ENCODE measurements around the gene ST7. TPM values are rescaled to one million over a fixed set of nuclear protein-coding genes. Genes with fewer than 3 reads are reported as not detected.

Gene ST7
- total RNA-seq, 1 donor from 2014 or later, result 19.7 TPM

DNA sequence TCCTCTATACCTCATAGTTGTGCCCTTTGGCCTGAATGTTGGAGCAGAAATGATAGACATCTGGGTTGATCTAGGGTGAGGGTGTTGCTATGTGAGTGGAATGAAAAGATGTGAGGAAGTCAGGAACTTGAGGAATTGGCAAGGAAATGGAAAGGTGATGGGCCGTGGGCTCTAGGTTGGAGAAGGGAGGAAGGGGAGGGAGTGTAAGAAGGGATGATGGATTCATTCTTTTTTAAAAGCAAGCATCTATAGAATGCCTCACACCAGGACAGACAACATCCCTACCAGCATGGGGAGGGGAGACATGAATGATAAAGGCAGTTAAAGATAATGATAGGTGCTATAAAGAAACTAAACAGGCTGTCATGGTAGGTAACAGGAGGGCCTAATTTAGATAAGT is 201.4 kb downstream of the ST7 start:
- DNase-seq (ENCODE audit: low spot score), result no peak

DNA sequence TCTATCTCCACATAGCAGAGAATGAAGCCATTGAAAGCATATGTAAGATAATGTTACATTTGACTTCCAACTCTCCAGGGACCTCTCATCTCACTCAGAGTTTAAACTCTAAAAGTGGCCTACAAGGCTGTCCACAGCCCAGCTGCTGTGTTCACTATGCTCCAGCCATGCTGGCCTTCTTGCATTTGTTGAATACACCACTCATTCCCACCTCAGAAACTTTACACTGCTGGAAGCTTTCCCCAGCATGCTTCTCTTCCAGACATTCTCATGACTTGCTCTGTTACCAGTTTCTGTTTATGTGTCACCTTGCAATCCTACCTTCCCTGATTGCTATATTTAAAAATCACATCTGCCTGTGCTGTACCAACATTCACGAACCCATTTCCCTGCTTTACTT is 202.4 kb downstream of the ST7 start:
- no peak for DNase-seq (ENCODE audit: low spot score)

DNA sequence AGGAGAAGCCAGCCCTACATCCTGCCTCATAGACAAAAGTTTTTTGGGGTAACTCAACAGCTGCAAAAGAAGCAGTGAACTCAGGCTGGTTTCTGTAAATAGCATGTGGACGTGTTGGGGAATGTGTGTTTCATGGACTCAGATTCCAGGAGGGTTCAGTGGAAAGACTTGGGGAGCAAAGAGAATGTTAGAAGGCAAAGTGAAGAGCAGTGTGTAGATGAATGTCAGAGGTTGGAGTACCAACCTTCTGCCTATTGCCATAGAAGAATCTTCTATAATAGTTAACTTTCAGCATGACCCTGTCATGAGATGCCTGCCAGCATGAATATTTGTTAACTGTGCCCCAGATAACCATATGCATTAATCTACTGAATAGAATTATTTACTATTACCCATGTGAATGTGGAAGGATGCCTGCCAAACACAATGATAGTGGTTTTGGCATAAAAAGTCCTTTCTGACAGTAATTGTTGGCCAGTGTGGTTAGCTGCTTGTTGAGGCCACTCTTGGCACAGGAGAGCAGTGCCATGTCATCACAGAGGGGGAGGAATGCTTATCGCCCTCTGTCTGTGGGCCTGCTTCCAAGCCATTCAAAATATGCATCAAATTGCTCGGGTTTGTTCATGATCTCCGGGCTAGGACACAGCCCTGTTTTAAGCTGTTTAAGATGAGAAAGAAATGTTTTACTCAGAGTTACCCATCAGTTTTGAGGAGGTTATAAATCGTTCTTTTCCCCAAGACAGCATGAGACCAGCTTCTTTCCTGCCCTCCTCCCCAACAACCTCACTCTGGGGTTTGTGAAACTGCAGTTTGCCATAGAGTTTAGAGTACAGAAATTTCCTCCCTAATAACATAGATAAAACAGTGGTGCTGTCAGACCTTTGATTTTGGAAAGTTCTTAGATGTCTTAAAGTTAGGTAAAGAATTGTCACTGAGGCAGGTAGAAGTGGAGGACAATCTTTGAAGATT is 204.2 kb downstream of the ST7 start:
- DNase-seq (ENCODE audit: low spot score), result peak; percentile 91

DNA sequence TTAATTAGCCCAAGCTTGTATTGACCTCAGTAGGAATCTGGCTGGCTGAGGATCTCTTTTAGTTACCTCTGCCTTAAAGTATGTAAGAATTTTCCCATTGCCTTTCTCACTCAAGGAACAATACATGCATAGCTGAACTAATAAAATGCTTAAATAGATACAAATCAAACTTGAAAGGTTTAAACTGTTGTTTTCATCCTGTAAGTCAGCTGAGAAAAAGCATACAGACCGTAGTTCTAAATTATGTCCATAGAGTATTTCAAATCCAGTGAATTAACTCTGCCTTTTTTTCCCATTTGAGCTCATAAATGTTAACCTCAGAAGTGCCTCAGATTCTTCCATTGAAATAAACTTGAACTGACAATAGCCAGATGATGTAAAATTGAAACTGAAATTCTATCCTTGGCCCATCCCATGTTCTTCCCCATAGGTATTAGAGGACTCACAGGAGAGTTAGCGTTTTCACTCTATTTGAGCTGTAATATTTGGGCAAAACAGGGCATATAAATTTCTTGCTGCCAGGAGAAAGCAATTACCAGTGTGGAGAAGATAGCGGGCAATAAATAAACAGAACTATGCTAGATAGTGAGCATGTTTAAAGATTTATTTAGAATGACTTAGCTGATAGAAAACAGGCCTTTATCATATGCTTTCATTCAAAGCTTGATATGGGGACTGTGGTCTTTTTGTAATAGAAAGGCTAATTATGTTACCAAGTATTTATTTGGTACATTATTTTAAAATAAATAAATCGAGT is 205.8 kb downstream of the ST7 start:
- peak; percentile 83 for DNase-seq (ENCODE audit: low spot score)

DNA sequence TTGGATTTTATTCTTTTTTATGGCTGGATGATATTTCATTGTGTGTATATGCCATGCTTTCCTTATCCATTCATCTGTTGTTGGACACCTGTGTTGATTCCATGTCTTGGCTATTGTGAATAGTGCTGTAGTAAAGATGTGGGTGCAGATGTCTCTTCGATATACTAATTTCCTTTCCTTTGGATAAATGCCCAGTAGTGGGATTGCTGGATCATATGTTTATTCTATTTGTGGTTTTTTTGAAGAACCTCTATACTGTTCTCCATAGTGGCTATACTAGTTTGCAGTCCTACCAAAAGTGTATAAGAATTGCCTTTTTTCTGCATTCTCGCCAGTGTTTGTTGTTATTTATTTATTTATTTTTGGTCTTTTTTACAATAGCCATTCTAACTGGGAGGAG is 209.8 kb downstream of the ST7 start:
- no peak for DNase-seq (ENCODE audit: low spot score)

DNA sequence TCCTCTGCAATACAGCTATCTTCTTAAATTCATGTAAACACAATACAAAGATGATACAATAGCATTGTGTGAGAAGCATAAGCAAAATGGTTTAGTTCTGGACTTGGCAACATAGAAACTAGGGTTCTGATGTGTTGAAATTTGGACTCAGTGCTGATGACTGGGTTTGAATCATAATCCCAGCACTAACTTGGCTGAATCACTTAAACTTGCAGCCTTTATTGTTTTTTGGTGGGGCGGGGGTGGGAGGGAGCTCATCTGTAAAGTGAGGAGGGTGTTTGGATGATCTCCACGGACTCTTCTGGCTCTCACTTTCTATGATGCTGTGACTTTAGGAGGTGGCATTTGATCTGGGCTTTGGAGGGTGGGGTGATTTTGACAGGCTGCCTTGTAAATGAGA is 211.3 kb downstream of the ST7 start:
- DNase-seq (ENCODE audit: low spot score), result no peak

DNA sequence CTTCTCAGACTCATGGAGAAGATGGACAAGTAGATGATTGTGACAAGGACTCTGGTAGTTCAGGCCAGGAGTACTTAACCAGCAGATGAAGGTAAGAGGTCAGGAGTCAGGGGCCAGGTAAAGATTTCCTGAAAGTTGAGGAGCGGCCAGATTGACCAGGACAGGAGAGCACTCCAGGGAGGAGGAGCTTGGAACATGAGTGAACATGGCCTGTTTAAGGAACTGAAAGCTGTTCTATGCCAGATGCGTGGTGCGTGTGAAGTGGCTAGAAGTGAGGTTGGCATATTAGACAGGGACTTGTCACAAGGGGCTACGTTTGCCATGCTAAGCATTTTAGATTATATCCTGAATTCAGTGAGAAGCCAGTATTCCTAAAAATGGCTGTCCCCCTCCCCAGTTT is 212.4 kb downstream of the ST7 start:
- no peak for DNase-seq (ENCODE audit: low spot score)

DNA sequence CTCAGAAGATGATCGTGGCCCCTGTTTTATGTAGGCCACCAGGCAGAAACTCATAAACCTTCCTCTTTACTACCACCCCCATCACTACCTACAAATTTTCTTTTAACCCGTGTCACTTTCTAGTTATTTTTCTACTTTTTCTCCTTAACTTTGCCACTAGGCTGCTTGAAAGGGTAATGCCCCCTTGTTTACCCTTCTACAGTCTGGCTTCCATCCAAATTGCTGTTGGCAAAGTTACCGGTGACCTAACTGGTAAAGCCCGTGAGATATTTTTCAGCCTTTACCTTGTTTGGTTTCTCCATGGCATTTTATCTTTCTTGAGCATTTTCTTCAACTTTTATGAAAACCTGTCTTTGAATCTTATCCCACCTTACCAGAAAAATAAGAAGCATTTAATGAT is 216.6 kb downstream of the ST7 start:
- peak; percentile 52 for DNase-seq (ENCODE audit: low spot score)

DNA sequence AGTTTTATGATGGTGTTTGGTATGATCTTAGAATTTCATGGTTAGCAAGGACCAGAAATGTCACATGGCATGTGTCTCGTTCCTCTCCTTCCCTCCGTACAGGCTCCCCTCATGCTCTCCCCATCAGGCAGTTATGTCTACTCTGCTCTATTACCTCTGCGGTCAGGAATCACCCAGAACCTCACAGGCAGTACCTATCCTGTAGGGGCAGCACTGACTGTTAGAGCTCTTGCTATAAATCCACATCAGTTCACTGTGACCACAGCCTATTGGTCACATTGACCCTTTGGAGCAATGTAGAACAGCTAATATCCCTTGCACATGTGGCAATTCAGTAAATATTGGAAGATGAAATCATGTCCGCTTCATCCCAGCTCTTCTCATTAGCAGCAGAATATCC is 217.8 kb downstream of the ST7 start:
- no peak for DNase-seq (ENCODE audit: low spot score)

DNA sequence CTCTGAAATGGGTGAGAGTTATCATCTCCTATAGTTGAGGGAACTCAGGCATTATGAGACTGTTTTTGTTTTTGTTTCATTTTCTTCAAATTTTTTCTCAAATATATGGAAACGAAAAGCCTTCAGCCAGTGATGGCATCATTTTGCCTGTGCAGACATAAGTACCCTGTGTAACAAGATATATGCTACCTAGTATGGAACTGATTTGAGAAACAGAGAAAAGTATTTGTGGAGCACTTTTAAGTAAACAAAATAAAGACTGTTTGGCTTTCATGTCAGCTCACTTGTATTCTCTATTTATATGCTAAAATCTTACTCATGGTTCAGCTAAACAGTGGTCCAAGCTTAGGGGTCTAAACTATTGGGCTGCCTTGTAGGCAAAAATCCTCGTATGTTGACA is 219.0 kb downstream of the ST7 start:
- DNase-seq (ENCODE audit: low spot score), result no peak

DNA sequence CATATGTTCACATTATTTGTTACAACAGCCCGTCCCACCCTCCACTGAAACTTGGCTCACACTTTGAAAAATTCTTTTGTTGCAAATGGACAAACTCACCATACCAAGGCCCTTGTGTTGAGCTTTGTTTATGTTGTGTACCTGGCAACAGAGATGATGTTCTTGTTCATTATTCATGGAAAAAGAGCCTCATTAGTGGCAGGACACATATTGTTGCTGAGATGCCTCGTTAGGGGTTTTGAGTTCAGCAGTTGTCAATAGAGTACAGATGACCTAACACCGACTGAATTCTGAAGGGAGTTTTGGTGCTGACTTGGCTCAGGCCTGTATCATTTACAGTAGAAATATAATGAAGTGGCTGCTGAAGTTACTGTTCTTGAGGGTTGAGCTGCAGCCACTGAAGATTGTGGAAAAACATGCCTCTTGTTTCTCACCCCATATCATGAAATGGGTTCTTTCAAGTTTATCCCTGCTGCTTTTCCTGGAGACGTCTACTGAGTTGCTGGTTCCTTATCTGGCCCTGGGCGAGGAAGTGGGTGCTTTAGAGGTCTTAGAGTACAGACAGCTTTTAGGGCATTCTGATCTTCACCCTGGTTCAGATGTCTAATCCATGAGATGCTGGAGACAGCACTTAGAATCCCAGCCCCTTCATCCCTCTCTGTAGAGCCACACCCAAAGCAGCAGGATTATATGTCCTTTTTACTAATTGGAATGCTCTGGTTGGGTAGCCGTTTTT is 219.9 kb downstream of the ST7 start:
- DNase-seq (ENCODE audit: low spot score), result peak; percentile 93

DNA sequence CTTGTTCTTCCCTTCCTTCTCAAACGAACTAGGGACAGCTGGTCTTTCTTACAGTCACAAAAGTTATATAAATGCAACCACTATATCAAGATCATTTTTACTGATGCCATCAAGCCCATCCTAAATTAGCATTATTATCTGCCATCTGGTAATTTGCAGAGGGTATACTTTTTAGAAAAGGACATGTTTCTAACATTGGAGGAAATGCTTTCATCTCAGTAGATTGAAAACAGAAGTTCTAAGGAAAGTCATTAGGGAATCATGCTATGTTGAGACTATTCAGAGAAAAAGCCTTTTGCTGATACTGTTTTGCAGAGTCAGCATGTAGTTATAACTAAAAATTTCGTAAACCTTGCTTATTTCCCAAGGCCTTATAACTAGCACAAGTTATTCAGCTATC is 222.9 kb downstream of the ST7 start:
- DNase-seq (ENCODE audit: low spot score), result peak; percentile 89

DNA sequence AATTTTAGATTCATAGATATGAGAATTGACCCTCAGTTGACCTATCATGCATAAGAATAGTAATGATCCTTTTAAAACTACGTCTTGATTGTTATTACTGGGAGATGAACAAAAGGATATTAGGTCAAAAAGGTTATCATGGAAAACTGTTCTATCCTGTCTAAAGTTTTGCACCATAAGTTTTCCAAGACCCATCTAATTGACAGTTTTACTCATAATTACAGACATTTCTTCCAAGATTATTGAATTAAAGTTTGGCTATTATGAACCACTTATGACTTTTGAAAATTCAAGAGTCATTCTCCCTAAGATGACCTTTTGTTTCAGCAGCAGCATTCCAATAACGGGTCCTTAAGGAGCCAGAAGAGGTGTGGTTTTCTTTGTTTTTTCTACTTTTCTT is 225.3 kb downstream of the ST7 start:
- no peak for DNase-seq (ENCODE audit: low spot score)

DNA sequence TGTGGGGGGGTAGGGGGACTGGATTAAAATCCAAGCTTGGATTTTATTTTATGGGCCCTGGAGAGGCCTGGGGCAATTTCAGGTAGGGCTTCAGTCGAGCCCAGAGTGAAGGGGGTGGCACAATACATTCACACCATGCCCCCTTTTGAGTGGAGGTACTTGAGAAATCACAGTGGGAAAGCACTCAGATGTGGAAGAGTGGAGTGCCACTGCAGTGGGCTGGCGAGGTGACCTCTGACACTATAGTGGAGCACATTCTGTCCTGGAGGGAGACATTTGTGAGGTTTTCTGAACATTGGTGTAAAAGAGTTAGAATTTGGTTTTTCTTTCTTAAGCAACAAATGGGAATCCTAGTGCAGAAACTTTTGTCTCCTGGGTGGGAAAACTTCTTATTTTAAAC is 226.4 kb downstream of the ST7 start:
- no peak for DNase-seq (ENCODE audit: low spot score)

DNA sequence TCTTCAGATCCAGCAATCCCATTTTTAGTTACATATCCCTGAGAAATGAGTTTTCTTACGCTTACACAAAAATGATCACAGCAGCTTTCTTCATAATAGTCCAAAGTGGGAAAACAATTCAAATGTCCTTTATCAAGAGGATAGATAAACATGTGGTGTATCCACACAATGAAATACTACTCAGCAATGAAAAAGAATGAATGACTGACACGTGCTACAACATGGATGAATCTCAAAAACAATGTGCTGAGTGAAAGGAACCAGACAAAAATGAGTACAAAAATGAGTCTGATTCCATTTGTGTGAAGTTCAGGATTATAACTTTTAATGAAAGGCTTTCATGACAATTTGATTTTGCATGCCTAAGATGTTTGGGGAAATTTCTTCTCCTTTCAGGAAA is 230.4 kb downstream of the ST7 start:
- no peak for DNase-seq (ENCODE audit: low spot score)

DNA sequence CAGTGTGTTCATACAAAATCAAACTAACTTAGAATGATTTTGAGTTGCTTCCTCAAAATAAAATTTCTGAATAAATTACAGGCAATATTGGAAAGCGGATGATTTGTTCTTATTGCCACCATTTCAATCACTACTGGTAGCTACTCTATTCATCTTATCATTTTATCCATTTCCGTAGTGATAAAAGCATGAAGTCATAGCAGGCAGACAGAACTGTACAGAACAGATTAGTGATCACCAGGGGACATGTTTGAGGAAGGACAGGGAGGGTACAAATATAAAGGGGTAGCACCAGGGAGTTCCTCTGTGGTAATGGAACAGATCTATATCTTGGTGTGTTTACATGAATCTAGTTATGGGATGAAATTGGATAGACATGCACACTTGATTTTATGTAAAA is 231.1 kb downstream of the ST7 start:
- DNase-seq (ENCODE audit: low spot score), result no peak

DNA sequence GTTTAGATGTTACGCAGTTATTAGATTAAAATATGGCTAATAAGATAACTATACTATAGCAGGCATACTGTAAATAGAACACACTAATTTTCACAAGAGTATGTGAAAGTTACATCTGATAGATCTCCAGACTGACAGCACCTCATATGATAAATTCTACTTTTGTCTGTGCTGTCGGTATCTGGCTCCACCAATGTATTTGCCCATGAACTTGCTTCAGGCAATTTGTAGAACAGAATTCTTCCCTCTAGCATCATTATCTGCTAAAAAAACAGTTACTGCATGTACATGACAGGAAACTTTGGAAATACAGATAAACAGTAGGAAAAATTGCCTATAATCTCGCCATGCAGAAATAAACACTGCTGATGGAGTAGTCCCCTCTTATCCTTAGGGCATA is 231.8 kb downstream of the ST7 start:
- DNase-seq (ENCODE audit: low spot score), result no peak

DNA sequence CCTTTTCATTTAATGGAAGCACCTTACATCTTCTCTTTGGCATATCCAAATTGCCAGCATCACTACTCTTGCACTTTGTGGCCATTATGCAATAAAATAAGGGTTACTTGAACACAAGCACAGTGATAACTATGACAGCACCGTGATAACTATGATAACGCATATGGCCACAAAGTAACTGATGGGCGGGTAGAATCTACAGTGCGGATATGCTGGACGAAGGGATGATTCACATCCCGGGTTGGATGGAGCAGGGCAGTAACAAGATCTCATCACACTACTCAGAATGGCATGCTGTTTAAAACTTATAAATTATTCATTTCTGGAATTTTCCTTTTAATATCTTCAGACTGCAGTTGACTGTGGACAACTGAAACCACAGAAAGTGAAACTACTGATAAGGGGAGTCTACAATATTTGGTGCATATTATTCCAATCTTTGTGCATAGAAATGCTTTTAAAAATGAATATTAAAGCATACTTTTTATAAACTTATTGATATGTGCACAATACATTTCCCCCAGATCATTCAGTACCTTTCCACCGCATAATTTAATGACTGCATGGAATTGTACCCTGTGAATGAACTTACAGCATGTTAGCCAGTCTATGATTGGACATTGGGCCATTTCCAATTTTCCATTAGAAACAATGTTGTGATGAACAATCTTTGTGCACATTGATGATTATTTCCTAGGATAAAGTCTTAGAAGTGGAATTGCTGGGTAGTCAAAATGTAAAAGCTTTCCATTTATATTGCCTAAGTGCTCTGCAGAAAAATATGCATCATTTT is 233.1 kb downstream of the ST7 start:
- no peak for DNase-seq (ENCODE audit: low spot score)

DNA sequence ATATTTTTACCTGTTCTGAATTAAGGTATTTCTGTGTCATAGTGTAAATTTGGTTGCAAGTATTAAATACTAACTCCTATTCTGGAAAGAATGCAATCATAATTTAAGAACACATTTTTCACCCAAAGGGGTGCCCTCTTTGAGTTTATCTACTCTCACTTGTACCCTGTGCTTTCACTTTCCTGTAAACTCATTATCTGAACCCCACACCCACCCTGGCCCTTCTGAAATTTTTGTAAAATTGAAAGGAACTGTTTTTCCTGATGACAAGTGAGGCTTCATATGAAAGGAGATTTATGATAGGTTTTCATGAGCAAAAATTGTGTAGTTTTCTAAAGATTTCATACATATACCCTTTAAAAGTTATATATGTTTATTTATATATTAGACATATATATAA is 235.1 kb downstream of the ST7 start:
- DNase-seq (ENCODE audit: low spot score), result no peak

DNA sequence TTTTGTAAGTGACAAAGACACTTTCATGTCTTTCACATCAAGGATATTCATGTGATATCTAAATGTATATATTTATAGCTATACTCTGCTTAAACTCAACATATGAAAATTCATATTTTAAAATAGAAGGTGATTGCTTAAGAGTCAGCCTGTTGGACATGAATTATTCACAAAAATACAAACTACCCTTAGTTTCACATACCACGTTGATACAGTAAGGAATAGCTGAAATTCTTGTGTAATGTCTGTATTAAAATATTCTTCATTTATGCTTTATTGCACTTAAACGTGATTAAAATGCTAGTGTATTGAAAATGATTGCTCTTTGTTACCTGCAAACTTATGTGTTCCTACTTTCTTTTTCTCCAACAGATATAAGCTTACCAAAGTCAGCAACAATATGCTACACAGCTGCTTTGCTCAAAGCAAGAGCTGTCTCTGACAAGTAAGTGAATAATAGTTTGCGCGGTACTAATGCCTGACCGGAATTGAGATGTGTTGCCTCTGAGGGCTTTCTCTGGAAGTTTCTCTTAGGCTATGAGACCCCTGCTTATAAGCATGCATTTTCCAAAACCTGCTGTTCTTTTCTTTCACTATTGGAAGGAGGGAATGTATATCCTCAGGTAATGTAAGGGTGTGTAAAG is 235.8 kb downstream of the ST7 start:
- peak; percentile 22 for DNase-seq (ENCODE audit: low spot score)

DNA sequence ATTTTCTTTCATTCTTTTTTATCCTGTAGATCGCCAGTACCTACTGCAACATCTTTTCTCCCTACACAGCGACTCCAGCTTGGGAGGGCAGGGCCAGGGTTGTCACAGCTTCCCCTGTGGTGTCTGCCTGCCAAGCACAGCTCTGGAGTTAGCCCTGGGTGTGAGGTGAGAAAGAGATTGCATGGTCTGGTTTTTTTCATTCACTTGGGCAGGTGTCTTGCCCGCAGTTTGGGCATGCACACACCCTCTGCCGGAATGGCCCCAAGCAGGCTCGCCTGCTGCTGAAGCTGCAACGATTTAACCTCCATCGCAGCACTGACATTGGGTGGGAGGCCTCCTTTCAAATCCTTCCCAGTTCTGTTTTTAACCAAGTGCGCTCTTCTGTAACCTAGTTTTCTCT is 236.8 kb downstream of the ST7 start:
- peak; percentile 57 for DNase-seq (ENCODE audit: low spot score)

Data from umbilical cord (tissue), 2 donors.